Body of pancreas (tissue), 4 donors: ENCODE results near the gene SKOR1.

Experiments
- POLR2A ChIP-seq, 3 donors: fragments of 450-650 bp; IDR thresholded peaks; one replicate each; pipeline ENCODE4 v1.6.1; 2016; ENCODE audit warnings: antibody characterized with exemption in 3 of 3, mild to moderate bottlenecking in 2 of 3
- TF ChIP-seq, protein P1 (sequence below), 7 experiments: fragments of 450-650 bp in 4 of 7; fragments of 200-600 bp in 3 of 7; sonication (generic) in 3 of 7; IDR thresholded peaks; one replicate each; pipeline ENCODE4 v1.5.1; 2016 to 2019; ENCODE audit warnings: antibody characterized with exemption in 7 of 7

DNA sequence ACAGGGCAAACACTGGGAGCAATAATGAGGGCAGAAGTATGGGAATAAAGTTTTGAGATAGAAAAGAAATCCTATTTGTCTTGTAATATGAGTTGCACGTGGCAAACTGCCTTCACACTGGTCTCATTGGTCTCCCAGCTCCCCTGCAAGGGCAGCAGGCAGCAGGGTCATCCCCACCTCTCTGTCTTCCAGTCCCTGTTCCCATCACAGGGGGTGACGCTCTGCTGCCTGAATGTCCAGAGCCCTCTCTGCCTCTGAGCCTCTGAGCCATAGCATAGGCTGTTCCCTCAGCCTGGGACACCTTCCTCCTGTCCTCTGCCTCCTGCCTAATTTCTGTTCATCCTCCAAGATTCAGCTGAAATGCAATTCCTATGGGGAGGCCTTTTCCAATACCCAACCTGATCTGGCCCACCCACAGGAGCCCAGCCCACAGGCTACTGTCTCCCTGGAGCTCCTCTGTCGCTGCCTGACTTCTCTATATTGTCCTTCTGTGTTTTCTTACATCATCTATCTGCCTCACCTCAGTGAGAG, 12.1 kb upstream of the SKOR1 start:
- TF ChIP-seq, protein P1, sequence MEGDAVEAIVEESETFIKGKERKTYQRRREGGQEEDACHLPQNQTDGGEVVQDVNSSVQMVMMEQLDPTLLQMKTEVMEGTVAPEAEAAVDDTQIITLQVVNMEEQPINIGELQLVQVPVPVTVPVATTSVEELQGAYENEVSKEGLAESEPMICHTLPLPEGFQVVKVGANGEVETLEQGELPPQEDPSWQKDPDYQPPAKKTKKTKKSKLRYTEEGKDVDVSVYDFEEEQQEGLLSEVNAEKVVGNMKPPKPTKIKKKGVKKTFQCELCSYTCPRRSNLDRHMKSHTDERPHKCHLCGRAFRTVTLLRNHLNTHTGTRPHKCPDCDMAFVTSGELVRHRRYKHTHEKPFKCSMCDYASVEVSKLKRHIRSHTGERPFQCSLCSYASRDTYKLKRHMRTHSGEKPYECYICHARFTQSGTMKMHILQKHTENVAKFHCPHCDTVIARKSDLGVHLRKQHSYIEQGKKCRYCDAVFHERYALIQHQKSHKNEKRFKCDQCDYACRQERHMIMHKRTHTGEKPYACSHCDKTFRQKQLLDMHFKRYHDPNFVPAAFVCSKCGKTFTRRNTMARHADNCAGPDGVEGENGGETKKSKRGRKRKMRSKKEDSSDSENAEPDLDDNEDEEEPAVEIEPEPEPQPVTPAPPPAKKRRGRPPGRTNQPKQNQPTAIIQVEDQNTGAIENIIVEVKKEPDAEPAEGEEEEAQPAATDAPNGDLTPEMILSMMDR (IDR thresholded peaks at IDR 0.05) = no peak
- no peak for TF ChIP-seq POLR2A (IDR thresholded peaks at IDR 0.05)
